ENCODE measurements around the gene H2BK1. TPM values are rescaled to one million over a fixed set of nuclear protein-coding genes. Genes with fewer than 3 reads are reported as not detected.

Gene H2BK1
- total RNA-seq, 1 donor = not detected

DNA sequence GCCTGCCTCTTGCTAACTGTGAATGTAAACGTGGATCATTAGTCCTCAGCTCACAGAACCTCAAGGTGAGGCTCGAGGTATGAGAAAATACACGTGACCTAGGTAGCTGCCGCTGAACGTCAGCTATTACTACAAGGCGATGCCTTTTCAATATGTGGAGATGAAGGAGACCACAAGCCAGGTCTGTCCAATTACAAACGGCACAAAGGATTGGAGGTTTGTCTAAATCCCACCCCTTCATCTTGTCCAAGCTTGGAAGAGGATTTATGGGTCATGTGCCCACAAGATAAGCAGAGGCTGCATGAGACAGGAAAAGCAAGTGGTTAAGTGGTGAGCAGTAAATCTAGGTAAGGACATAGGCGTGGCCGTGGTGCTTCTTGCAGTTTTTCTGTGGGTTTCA lies 3.4 kb downstream of the H2BK1 start:
- H3K9me3 ChIP-seq (ENCODE audit: low read depth, low read length) = no peaks in the 10 kb centered on the region
- H3K27me3 ChIP-seq (ENCODE audit: insufficient read depth, low read length) = no peaks in the 10 kb centered on the region
- H3K4me3 ChIP-seq (ENCODE audit: low read length) = no peak overlapping the region
- H3K4me1 ChIP-seq (ENCODE audit: insufficient read depth, low read length) = peaks cover 16% of the 10 kb centered on the region

GRCh38 chr7:151205730-151206129 lies 4.6 kb downstream of the H2BK1 start:
- H3K4me1 ChIP-seq (ENCODE audit: insufficient read depth, low read length) = peaks cover 16% of the 10 kb centered on the region
- H3K27me3 ChIP-seq (ENCODE audit: insufficient read depth, low read length) = no peaks in the 10 kb centered on the region
- no peak overlapping the region for H3K4me3 ChIP-seq (ENCODE audit: low read length)
- no peaks in the 10 kb centered on the region for H3K9me3 ChIP-seq (ENCODE audit: low read depth, low read length)

GRCh38 chr7:151204383-151205032 lies 5.8 kb downstream of the H2BK1 start:
- H3K9me3 ChIP-seq (ENCODE audit: low read depth, low read length) = no peaks in the 10 kb centered on the region
- peaks cover 16% of the 10 kb centered on the region for H3K4me1 ChIP-seq (ENCODE audit: insufficient read depth, low read length)
- no peaks in the 10 kb centered on the region for H3K27me3 ChIP-seq (ENCODE audit: insufficient read depth, low read length)
- no peak overlapping the region for H3K4me3 ChIP-seq (ENCODE audit: low read length)

DNA sequence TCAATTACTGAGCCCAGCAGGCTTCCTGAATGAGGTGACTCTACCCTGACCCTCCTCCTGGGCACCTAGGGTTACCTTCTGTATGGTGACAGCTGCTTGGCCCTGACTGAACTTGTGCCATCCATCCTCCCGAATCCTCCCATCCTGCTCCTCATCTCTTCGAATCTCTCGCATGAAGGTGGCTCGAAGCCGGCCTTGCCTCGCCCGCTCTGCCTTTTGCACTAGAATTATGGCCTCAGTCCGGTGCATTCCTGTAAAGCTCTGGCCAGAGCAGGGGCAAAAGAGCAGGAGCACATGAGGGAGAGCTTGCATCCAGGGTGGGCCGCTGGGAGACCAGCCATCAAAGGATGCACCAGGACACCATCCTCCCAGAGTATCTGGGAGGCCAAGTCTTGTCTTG lies 7.5 kb downstream of the H2BK1 start:
- Histone ChIP-seq H3K9me3 (ENCODE audit: low read depth, low read length) (no peaks in the 10 kb centered on the region), H3K27me3 (ENCODE audit: insufficient read depth, low read length) (no peaks in the 10 kb centered on the region), H3K4me3 (ENCODE audit: low read length) (no peak overlapping the region), H3K4me1 (ENCODE audit: insufficient read depth, low read length) (peaks cover 13% of the 10 kb centered on the region)

DNA sequence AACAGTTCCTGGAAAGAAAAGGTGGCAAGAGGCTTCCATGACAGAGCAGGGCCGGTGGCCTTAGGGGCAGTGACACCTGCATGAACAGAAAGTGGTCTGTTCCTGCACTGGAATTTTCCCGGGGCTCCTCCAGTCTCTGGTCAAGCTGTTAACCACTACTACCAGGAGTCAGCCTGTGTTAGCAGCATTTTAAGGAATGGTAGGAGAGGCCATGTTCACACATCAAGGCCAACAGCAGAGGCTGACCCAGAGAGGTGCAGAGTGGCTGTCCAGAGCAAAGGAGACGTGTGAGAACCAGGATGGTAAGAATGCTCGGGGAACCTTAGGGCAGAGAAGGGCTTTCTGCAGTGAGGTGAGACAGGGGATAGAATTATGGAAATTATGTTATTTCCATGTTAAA lies 8.5 kb downstream of the H2BK1 start:
- Histone ChIP-seq H3K4me1 (ENCODE audit: insufficient read depth, low read length) (peaks cover 2% of the 10 kb centered on the region), H3K27me3 (ENCODE audit: insufficient read depth, low read length) (no peaks in the 10 kb centered on the region), H3K4me3 (ENCODE audit: low read length) (no peak overlapping the region), H3K9me3 (ENCODE audit: low read depth, low read length) (no peaks in the 10 kb centered on the region)

- H3K4me1 ChIP-seq (ENCODE audit: insufficient read depth, low read length) = no peaks in the 10 kb centered on the region
Measured at GRCh38 chr7:151201344-151201743, 8.9 kb downstream of the H2BK1 start.

GRCh38 chr7:151198945-151199848 lies 11.1 kb downstream of the H2BK1 start:
- Histone ChIP-seq H3K27me3 (ENCODE audit: insufficient read depth, low read length) (no peaks in the 10 kb centered on the region), H3K9me3 (ENCODE audit: low read depth, low read length) (no peaks in the 10 kb centered on the region), H3K4me1 (ENCODE audit: insufficient read depth, low read length) (no peaks in the 10 kb centered on the region), H3K4me3 (ENCODE audit: low read length) (no peak overlapping the region)

More at GRCh38 chr7:151201344-151201743, 8.9 kb downstream of the H2BK1 start:
- H3K9me3 ChIP-seq (ENCODE audit: low read depth, low read length) = no peaks in the 10 kb centered on the region
- H3K4me3 ChIP-seq (ENCODE audit: low read length) = no peak overlapping the region
- no peaks in the 10 kb centered on the region for H3K27me3 ChIP-seq (ENCODE audit: insufficient read depth, low read length)

- Histone ChIP-seq H3K4me1 (ENCODE audit: insufficient read depth, low read length) (no peaks in the 10 kb centered on the region), H3K4me3 (ENCODE audit: low read length) (no peak overlapping the region), H3K27me3 (ENCODE audit: insufficient read depth, low read length) (no peaks in the 10 kb centered on the region), H3K9me3 (ENCODE audit: low read depth, low read length) (no peaks in the 10 kb centered on the region)
Measured at GRCh38 chr7:151197932-151198331, 12.4 kb downstream of the H2BK1 start.

DNA sequence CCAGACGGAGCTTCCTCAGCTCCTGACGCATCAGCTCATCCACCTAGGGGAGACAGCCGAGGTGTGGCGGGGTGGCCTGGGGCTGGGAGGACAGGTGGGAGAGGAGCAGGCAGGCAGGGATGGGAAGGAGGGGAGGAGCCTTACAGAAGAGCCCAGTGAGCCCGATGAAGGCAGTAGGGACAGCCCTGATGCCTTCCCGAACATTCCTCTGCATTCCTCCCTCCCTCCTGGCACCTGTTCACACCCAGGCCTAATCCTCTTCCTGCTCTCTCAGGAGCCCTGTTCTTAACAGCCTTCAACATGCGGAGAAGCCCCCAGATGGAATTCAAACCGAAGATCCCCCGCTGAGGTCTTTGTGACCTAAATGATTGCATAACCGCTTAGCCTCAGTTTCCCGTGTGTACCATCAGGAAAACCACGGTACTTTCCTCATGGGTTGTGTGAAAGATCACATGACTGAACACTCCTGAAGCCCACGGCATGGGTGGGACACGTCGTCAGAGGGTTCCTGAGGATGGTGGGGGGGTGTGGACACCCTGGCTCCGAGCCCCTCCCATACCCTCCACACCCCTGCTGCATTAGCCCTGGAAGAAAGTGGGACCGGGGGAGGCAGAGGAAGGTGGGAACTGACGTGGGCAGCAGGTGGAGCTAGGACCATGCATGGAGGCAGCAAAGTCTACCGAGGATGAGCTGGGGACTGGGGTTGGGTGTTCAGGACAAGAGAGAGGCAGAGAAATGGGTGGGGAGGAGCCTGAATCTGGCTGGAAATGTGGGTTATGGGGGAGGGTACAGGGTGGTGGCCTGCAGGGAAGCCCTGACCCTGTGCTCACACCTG lies 14.5 kb downstream of the H2BK1 start:
- H3K27me3 ChIP-seq (ENCODE audit: insufficient read depth, low read length) = no peaks in the 10 kb centered on the region
- no peaks in the 10 kb centered on the region for H3K4me1 ChIP-seq (ENCODE audit: insufficient read depth, low read length)
- H3K4me3 ChIP-seq (ENCODE audit: low read length) = no peak overlapping the region
- no peaks in the 10 kb centered on the region for H3K9me3 ChIP-seq (ENCODE audit: low read depth, low read length)

- no peaks in the 10 kb centered on the region for H3K4me1 ChIP-seq (ENCODE audit: insufficient read depth, low read length)
- no peak overlapping the region for H3K4me3 ChIP-seq (ENCODE audit: low read length)
- H3K9me3 ChIP-seq (ENCODE audit: low read depth, low read length) = no peaks in the 10 kb centered on the region
- H3K27me3 ChIP-seq (ENCODE audit: insufficient read depth, low read length) = no peaks in the 10 kb centered on the region
Measured at GRCh38 chr7:151194188-151194587, 16.1 kb downstream of the H2BK1 start.

- Histone ChIP-seq H3K9me3 (ENCODE audit: low read depth, low read length) (no peaks in the 10 kb centered on the region), H3K4me3 (ENCODE audit: low read length) (no peak overlapping the region), H3K4me1 (ENCODE audit: insufficient read depth, low read length) (no peaks in the 10 kb centered on the region), H3K27me3 (ENCODE audit: insufficient read depth, low read length) (no peaks in the 10 kb centered on the region)
Measured at GRCh38 chr7:151193203-151193978, 16.9 kb downstream of the H2BK1 start.

GRCh38 chr7:151192002-151192539 lies 18.2 kb downstream of the H2BK1 start:
- H3K27me3 ChIP-seq (ENCODE audit: insufficient read depth, low read length) = no peaks in the 10 kb centered on the region
- no peak overlapping the region for H3K4me3 ChIP-seq (ENCODE audit: low read length)
- no peaks in the 10 kb centered on the region for H3K4me1 ChIP-seq (ENCODE audit: insufficient read depth, low read length)
- H3K9me3 ChIP-seq (ENCODE audit: low read depth, low read length) = no peaks in the 10 kb centered on the region

GRCh38 chr7:151191544-151191943 lies 18.7 kb downstream of the H2BK1 start:
- Histone ChIP-seq H3K27me3 (ENCODE audit: insufficient read depth, low read length) (no peaks in the 10 kb centered on the region), H3K9me3 (ENCODE audit: low read depth, low read length) (no peaks in the 10 kb centered on the region), H3K4me1 (ENCODE audit: insufficient read depth, low read length) (no peaks in the 10 kb centered on the region), H3K4me3 (ENCODE audit: low read length) (no peak overlapping the region)

DNA sequence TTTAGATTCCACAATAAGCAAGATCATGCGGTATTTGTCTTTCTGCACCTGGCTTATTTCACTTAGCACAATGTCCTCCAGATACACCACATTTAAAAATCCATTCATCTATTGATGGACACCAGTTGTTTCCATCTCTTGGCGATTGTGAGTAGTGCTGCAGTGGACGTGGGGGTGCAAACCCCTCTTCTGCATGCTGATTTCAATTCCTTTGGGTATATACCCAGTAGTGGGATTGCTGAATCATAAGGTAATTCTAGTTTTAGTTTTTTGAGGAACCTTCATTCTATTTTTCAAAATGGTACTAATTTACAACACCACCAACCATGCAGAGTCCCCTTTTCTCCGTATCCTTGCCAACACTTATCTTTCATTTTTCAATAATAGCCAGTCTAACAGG lies 21.2 kb downstream of the H2BK1 start:
- no peaks in the 10 kb centered on the region for H3K9me3 ChIP-seq (ENCODE audit: low read depth, low read length)
- no peaks in the 10 kb centered on the region for H3K4me1 ChIP-seq (ENCODE audit: insufficient read depth, low read length)
- H3K4me3 ChIP-seq (ENCODE audit: low read length) = no peak overlapping the region
- H3K27me3 ChIP-seq (ENCODE audit: insufficient read depth, low read length) = no peaks in the 10 kb centered on the region
